Right kidney (tissue), 1 donor: Measurements from ENCODE around the gene CES5A.
"Not testable (repeated sequence)": the region's sequence is repeated elsewhere in the genome, so short reads cannot be mapped to it uniquely, and the experiment has no call there.

Experiments
- DNase-seq: peaks from one replicate; pipeline ENCODE4 v3.0.0-alpha.2; 2016

CES5A gene

GRCh38 chr16:55828680-55829079, 46.5 kb downstream of the CES5A start:
- no peak for DNase-seq

GRCh38 chr16:55825115-55825728, 50.0 kb downstream of the CES5A start:
- no peak for DNase-seq

- DNase-seq: no peak
These were observed 50.6 kb downstream of the CES5A start for GRCh38 chr16:55824473-55825000.

- DNase-seq: no peak
These were observed 52.8 kb downstream of the CES5A start for GRCh38 chr16:55822280-55822810.

GRCh38 chr16:55821210-55821609, 54.0 kb downstream of the CES5A start:
- no peak for DNase-seq

- no peak for DNase-seq
These were observed 54.6 kb downstream of the CES5A start for GRCh38 chr16:55820615-55821014.

- DNase-seq: no peak
These were observed 57.8 kb downstream of the CES5A start for GRCh38 chr16:55817236-55817912.

GRCh38 chr16:55816222-55816621, 59.0 kb downstream of the CES5A start:
- not testable (repeated sequence) for DNase-seq

GRCh38 chr16:55815320-55815719, 59.9 kb downstream of the CES5A start:
- no peak for DNase-seq

- DNase-seq: not testable (repeated sequence)
These were observed 61.0 kb downstream of the CES5A start for GRCh38 chr16:55814174-55814573.

- not testable (repeated sequence) for DNase-seq
These were observed 61.4 kb downstream of the CES5A start for GRCh38 chr16:55813730-55814129.

- DNase-seq: no peak
These were observed 62.2 kb downstream of the CES5A start for GRCh38 chr16:55812951-55813350.

GRCh38 chr16:55811811-55812210, 63.4 kb downstream of the CES5A start:
- no peak for DNase-seq

GRCh38 chr16:55810451-55810961, 64.7 kb downstream of the CES5A start:
- no peak for DNase-seq

GRCh38 chr16:55809851-55810250, 65.3 kb downstream of the CES5A start:
- no peak for DNase-seq

GRCh38 chr16:55809386-55809785, 65.8 kb downstream of the CES5A start:
- no peak for DNase-seq

GRCh38 chr16:55808286-55808685, 66.9 kb downstream of the CES5A start:
- not testable (repeated sequence) for DNase-seq

GRCh38 chr16:55805104-55805503, 70.1 kb downstream of the CES5A start:
- not testable (repeated sequence) for DNase-seq

- DNase-seq: not testable (repeated sequence)
These were observed 71.5 kb downstream of the CES5A start for GRCh38 chr16:55803681-55804080.
